NCI-H226 (cell line): ENCODE data around the gene ADGRV1.
A peak's percentile ranks its signal among the peaks of the same experiment; 100 is the strongest.

Experiments
- DNase-seq: peaks from one replicate; pipeline ENCODE4 v3.0.0-alpha.2; 2015

Gene ADGRV1

GRCh38 chr5:91146905-91147600 is 588.5 kb downstream of the ADGRV1 start:
- peak; percentile 55 for DNase-seq

GRCh38 chr5:91150234-91150633 is 591.6 kb downstream of the ADGRV1 start:
- peak; percentile 8 for DNase-seq

GRCh38 chr5:91150636-91151035 is 592.0 kb downstream of the ADGRV1 start:
- no peak for DNase-seq

- DNase-seq, result peak; percentile 99
Observed at GRCh38 chr5:91151947-91152346, 593.4 kb downstream of the ADGRV1 start.

GRCh38 chr5:91154338-91154737 is 595.7 kb downstream of the ADGRV1 start:
- no peak for DNase-seq

GRCh38 chr5:91155274-91155673 is 596.7 kb downstream of the ADGRV1 start:
- no peak for DNase-seq

- DNase-seq, result no peak
Observed at GRCh38 chr5:91156242-91156641, 597.6 kb downstream of the ADGRV1 start.

- no peak for DNase-seq
Observed at GRCh38 chr5:91158011-91158410, 599.4 kb downstream of the ADGRV1 start.

- DNase-seq, result no peak
Observed at GRCh38 chr5:91159647-91160046, 601.0 kb downstream of the ADGRV1 start.

- DNase-seq, result no peak
Observed at GRCh38 chr5:91160714-91161285, 602.2 kb downstream of the ADGRV1 start.

- peak; percentile 92 for DNase-seq
Observed at GRCh38 chr5:91162534-91163381, 604.2 kb downstream of the ADGRV1 start.

GRCh38 chr5:91164424-91164823 is 605.8 kb downstream of the ADGRV1 start:
- no peak for DNase-seq

- DNase-seq, result peak; percentile 65
Observed at GRCh38 chr5:91166059-91166807, 607.6 kb downstream of the ADGRV1 start.

GRCh38 chr5:91168859-91169258 is 610.3 kb downstream of the ADGRV1 start:
- DNase-seq, result no peak

- peak; percentile 35 for DNase-seq
Observed at GRCh38 chr5:91170266-91170665, 611.7 kb downstream of the ADGRV1 start.

- no peak for DNase-seq
Observed at GRCh38 chr5:91171322-91171721, 612.7 kb downstream of the ADGRV1 start.

- DNase-seq, result no peak
Observed at GRCh38 chr5:91174396-91174795, 615.8 kb downstream of the ADGRV1 start.

- DNase-seq, result no peak
Observed at GRCh38 chr5:91175708-91176107, 617.1 kb downstream of the ADGRV1 start.

- DNase-seq, result no peak
Observed at GRCh38 chr5:91176288-91177016, 617.9 kb downstream of the ADGRV1 start.

GRCh38 chr5:91177085-91177484 is 618.5 kb downstream of the ADGRV1 start:
- no peak for DNase-seq

- no peak for DNase-seq
Observed at GRCh38 chr5:91177639-91178038, 619.0 kb downstream of the ADGRV1 start.

GRCh38 chr5:91178461-91178860 is 619.9 kb downstream of the ADGRV1 start:
- no peak for DNase-seq
